Loucy (cell line): Measurements from ENCODE around the gene SLC9A9.

ENCODE experiments used
- EZH2phosphoT487 ChIP-seq: fragments of 200-600 bp; IDR thresholded peaks from 2 replicates; pipeline ENCODE4 v1.6.1; 2018; ENCODE audit warnings: antibody characterized with exemption, mild to moderate bottlenecking, moderate library complexity, borderline replicate concordance
- TF ChIP-seq, protein P1 (sequence below): fragments of 200-600 bp; sonication (generic); conservative IDR thresholded peaks from 2 replicates; pipeline ENCODE4 v1.5.1; 2014; ENCODE audit warnings: mild to moderate bottlenecking, antibody characterized with exemption, low read length

DNA sequence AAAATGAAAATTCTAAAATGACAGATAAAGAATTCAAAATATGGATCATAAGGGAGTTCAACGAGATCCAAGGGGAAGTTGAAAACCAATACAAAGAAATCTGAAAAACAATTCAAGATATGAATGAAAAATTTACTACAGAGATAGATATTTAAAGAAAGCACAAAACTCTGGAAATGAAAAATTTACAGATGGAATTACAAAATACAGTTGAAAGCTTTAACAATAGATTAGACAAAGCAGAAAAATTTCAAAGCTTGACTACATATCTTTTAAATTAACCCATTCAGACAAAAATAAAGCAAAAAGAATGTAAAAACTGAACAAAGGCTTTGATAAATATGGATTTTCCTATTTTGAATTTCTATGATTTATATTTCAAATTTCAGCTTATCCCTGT, 211.1 kb downstream of the SLC9A9 start:
- TF ChIP-seq, protein P1, sequence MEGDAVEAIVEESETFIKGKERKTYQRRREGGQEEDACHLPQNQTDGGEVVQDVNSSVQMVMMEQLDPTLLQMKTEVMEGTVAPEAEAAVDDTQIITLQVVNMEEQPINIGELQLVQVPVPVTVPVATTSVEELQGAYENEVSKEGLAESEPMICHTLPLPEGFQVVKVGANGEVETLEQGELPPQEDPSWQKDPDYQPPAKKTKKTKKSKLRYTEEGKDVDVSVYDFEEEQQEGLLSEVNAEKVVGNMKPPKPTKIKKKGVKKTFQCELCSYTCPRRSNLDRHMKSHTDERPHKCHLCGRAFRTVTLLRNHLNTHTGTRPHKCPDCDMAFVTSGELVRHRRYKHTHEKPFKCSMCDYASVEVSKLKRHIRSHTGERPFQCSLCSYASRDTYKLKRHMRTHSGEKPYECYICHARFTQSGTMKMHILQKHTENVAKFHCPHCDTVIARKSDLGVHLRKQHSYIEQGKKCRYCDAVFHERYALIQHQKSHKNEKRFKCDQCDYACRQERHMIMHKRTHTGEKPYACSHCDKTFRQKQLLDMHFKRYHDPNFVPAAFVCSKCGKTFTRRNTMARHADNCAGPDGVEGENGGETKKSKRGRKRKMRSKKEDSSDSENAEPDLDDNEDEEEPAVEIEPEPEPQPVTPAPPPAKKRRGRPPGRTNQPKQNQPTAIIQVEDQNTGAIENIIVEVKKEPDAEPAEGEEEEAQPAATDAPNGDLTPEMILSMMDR: no peak
- TF ChIP-seq EZH2phosphoT487: no peak
